Brain pericyte (primary cell): ENCODE results near the gene KLHDC4.
"Not testable (repeated sequence)": the region's sequence is repeated elsewhere in the genome, so short reads cannot be mapped to it uniquely, and the experiment has no call there.

Experiments used
- DNase-seq: peaks from one replicate; pipeline ENCODE4 v3.0.0-alpha.2; 2012; ENCODE audit warnings: low read depth, low spot score

The KLHDC4 gene

GRCh38 chr16:87765776-87766484 is at the start of gene KLHDC4:
Gene KLHDC4 (minus strand): TSS chr16:87765986. CDS start chr16:87765890, 96 bp downstream.
- DNase-seq: peak; percentile 44

- no peak for DNase-seq
Measured at GRCh38 chr16:87815567-87815966, 49.8 kb upstream of the KLHDC4 start.

GRCh38 chr16:87812200-87812656 is 46.4 kb upstream of the KLHDC4 start:
- no peak for DNase-seq

- DNase-seq: not testable (repeated sequence)
Measured at GRCh38 chr16:87811454-87811853, 45.7 kb upstream of the KLHDC4 start.

GRCh38 chr16:87809150-87809902 is 43.5 kb upstream of the KLHDC4 start:
- no peak for DNase-seq

GRCh38 chr16:87808108-87808507 is 42.3 kb upstream of the KLHDC4 start:
- no peak for DNase-seq

- DNase-seq: no peak
Measured at GRCh38 chr16:87806641-87807546, 41.1 kb upstream of the KLHDC4 start.

- no peak for DNase-seq
Measured at GRCh38 chr16:87806261-87806640, 40.5 kb upstream of the KLHDC4 start.

GRCh38 chr16:87803385-87803784 is 37.6 kb upstream of the KLHDC4 start:
- DNase-seq: no peak

GRCh38 chr16:87802670-87803069 is 36.9 kb upstream of the KLHDC4 start:
- no peak for DNase-seq

- no peak for DNase-seq
Measured at GRCh38 chr16:87801679-87802259, 36.0 kb upstream of the KLHDC4 start.

- no peak for DNase-seq
Measured at GRCh38 chr16:87800497-87800896, 34.7 kb upstream of the KLHDC4 start.

- no peak for DNase-seq
Measured at GRCh38 chr16:87795336-87795735, 29.6 kb upstream of the KLHDC4 start.

GRCh38 chr16:87794485-87795078 is 28.8 kb upstream of the KLHDC4 start:
- DNase-seq: no peak

- DNase-seq: no peak
Measured at GRCh38 chr16:87792205-87792565, 26.4 kb upstream of the KLHDC4 start.

GRCh38 chr16:87791295-87792204 is 25.8 kb upstream of the KLHDC4 start:
- no peak for DNase-seq

GRCh38 chr16:87790292-87791100 is 24.7 kb upstream of the KLHDC4 start:
- no peak for DNase-seq

- DNase-seq: no peak
Measured at GRCh38 chr16:87789437-87790291, 23.9 kb upstream of the KLHDC4 start.
